ENCODE measurements around the gene RFX2.

The RFX2 gene

GRCh38 chr19:6103894-6104293, 6.4 kb downstream of the RFX2 start:
- no peak for TF ChIP-seq CTCF (IDR thresholded peaks at IDR 0.05; ENCODE audit: insufficient read depth, missing control alignments)
- no peak for FAIRE-seq
- no peak for DNase-seq (ENCODE audit: insufficient read length, low spot score)

- FAIRE-seq (no peak), DNase-seq (ENCODE audit: insufficient read length, low spot score) (no peak)
- no peak for TF ChIP-seq CTCF (IDR thresholded peaks at IDR 0.05; ENCODE audit: insufficient read depth, missing control alignments)
Observed at GRCh38 chr19:6103217-6103644, 7.1 kb downstream of the RFX2 start.

- TF ChIP-seq CTCF (IDR thresholded peaks at IDR 0.05; ENCODE audit: insufficient read depth, missing control alignments) = no peak
- DNase-seq (ENCODE audit: insufficient read length, low spot score) (no peak), FAIRE-seq (no peak)
Observed at GRCh38 chr19:6101991-6102390, 8.3 kb downstream of the RFX2 start.

- DNase-seq (ENCODE audit: insufficient read length, low spot score) = no peak
- FAIRE-seq = no peak
- TF ChIP-seq CTCF (IDR thresholded peaks at IDR 0.05; ENCODE audit: insufficient read depth, missing control alignments) = no peak
Observed at GRCh38 chr19:6101291-6101825, 8.9 kb downstream of the RFX2 start.

GRCh38 chr19:6100284-6100915, 9.9 kb downstream of the RFX2 start:
- FAIRE-seq (no peak), DNase-seq (ENCODE audit: insufficient read length, low spot score) (no peak)
- TF ChIP-seq CTCF (IDR thresholded peaks at IDR 0.05; ENCODE audit: insufficient read depth, missing control alignments) = no peak

- TF ChIP-seq CTCF (IDR thresholded peaks at IDR 0.05; ENCODE audit: insufficient read depth, missing control alignments) = no peak
- DNase-seq (ENCODE audit: insufficient read length, low spot score) (no peak), FAIRE-seq (no peak)
Observed at GRCh38 chr19:6099599-6099998, 10.7 kb downstream of the RFX2 start.

- DNase-seq (ENCODE audit: insufficient read length, low spot score) = no peak
- no peak for FAIRE-seq
- no peak for TF ChIP-seq CTCF (IDR thresholded peaks at IDR 0.05; ENCODE audit: insufficient read depth, missing control alignments)
Observed at GRCh38 chr19:6099033-6099432, 11.3 kb downstream of the RFX2 start.
